Measurements from ENCODE around the gene CNTN5. TPM values are rescaled to one million over a fixed set of nuclear protein-coding genes. Genes with fewer than 3 reads are reported as not detected.
"Not testable (repeated sequence)": the region's sequence is repeated elsewhere in the genome, so short reads cannot be mapped to it uniquely, and the experiment has no call there.

CNTN5 gene
- polyA plus RNA-seq, 12 donors: 3.0 to 8.7 (median 5.2) TPM; not detected in 2

DNA sequence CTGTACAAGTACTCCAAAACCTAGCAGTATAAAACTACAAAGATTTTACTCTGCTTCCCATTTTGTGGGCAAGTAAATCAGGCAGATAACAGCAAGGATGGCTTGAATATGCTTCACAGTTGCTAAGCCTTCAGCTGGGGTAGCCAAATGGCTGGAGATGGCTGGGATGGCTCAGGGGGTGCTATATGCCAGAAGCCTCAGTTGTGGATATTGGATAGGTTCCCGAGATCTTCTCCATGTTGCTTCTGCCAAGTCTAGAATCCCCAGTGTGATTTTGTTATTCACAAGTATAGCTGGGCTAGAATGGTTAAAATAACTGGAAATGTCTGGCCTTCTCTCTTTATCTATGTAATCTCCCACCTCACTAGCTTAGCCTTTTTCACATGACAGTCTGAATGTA lies 1194.0 kb downstream of the CNTN5 start:
- DNase-seq: no peak

DNA sequence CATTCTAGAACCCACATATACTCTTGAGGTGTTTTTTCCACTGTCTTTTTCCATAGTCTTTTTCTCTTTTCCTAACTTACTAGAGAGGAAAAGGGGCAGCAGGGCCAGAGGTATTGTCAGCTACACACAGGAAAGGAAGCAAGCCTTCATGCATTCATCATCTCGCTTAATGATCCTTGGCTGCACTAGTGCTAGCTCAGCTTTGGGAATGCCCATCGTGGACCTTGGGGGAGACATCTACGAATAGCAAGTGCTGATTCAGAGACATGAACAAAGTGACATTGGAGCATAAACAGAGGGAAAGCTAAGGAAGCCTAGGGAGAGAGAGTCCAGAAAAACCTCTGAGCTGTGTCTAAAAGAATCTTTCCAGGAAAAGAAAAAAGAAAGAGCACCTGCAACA lies 1200.1 kb downstream of the CNTN5 start:
- no peak for DNase-seq

DNA sequence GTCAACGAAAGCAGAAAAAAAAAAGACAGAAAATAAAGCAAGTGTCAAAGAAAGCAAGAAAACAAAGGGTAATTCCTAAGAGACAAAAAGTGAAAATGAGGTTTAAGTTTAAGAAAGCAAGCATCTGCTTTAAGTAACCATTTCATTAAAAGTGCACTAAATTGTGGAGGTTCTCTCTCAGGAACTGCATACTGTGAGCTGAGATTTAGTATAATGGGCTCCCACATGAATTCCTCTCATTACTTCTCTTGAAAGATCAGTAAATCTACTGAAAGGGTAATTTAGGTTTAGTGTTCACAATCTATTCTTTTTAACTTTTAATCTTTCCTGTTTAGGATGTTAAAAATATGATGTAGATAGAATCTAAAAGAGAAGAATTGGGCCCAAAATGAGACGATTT lies 1201.0 kb downstream of the CNTN5 start:
- no peak for DNase-seq

DNA sequence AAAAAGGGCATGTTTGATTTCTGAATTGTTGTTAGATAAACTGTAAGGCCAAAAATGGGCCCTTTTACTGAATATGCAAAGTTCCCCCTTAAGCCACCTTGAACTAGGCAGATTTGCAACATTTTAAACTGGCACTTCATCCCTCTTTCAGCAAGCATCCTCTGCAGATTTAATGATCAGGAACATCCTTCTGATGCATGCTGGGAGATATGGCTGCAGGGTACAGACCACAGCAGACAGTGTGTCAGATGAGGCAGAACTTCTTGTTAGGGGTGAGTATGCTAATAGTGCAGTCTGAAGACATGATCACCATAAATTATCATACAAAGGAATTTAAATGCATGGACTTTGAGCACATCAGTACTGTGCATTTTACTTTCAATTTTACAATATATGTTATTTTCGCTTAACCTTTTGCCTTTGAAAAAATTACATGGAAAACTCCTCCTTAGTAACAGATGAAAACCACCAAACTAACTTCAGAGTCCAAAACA lies 1203.8 kb downstream of the CNTN5 start:
- DNase-seq: no peak

DNA sequence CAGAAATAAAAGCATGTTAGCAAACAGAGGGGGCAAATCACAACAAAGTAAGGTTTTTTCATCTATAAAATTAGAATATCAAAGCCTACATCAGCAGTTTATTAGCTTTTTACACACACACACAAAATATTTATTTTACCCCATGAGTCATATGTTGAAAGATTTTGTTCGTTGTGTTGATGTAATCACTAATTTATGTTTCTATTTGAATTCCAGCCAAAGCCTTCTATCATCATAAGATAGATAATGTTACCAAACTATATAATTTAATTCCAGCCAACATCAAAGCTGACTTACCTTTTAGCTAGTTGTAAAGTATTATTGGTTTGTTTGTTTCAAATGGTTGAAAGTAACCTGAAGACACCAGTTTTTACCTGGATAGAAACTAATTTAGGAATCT lies 1208.3 kb downstream of the CNTN5 start:
- DNase-seq: no peak

DNA sequence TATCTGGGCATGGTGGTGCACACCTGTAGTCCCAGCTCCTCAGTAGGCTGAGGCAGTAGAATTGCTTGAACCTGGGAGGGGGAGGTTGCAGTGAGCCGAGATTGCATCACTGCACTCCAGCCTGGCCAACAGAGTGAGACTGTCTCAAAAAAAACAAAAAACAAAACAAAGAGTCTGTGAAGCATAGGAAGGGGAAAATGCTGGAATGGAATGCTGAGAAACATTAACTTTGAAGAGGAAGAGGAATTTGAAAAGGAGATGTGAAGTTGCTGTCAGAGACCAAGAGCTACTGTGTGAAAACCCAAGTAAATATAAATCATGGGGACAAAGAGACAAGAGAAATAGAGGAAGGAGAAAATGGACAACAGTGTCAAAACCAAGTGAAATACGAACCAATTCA lies 1211.3 kb downstream of the CNTN5 start:
- DNase-seq: no peak

DNA sequence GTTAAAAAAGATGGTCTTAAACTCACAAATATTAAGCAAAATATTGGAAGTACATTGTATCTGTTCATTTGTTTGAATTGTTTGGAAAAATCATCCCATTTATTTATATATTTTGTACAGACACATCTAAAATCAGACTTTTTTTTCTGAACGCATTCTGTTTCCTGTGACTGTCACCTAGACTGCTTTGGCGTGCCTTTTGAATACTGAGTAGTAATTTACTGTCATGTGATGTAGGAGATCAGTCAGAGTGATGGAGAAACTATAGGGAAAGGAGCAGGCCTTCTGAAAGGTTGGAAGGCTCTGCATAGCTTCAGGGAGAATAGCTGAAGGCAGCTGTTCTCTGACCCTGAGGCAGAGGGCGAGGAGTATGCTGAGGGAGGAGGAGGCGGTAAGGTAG lies 1214.3 kb downstream of the CNTN5 start:
- no peak for DNase-seq

DNA sequence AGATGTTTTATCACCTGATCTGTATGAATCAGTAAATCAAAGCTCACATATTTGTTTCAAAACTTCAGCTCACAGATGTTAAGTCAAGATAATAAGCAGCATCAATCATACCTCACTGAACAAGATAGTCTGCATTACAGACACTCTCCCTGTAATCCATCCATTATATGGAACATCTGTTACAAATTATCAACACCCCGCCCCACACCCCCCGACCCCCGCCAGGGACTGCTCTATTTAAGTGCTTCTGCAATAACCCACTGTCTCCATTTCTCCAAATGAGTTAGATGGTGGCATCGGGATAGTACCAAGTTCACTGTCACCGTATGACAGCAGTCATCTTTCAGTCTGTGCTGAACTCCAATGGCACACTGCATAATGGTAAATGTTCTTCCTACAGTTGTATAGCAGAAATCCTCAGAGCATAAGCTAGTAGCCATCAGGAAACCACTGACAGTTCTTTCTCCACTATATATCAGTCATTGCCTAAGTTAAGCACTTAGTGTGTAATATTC lies 1219.3 kb downstream of the CNTN5 start:
- no peak for DNase-seq

DNA sequence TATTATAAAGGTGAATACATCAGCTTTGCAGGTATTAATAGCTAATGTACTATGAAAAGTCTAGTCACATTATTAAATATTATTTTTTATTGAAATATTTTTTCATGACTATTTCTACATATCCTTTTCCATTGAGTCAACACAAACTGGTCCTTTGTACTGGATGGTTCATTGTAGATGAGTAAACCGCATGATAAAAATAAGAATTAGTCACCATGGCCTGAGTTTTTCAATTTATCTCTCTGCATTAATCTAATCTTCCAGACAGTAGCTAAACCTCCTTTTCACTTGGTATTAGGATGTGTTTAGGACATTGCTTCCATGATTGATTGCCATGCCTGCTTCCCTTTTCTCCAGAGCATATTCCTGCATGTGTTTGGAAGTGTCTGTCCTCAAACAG lies 1227.0 kb downstream of the CNTN5 start:
- no peak for DNase-seq

DNA sequence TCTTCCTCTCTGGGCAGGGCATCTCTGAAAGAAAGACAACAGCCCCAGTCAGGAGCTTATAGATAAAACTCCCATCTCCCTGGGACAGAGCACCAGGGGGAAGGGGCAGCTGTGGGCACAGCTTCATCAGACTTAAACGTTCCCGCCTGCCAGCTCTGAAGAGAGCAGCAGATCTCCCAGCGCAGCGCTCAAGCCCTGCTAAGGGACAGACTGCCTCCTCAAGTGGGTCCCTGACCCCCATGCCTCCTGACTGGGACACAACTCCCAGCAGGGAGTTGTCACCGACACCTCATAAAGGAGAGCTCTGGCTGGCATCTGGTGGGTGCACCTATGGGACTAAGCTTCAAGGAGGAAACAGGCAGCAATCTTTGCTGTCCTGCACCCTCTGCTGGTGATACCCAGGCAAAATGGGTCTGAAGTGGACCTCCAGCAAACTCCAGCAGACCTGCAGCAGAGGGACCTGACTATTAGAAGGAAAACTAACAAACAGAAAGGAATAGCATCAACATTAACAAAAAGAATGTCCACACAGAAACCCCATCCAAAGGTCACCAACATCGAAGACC lies 1236.6 kb downstream of the CNTN5 start:
- DNase-seq: not testable (repeated sequence)

DNA sequence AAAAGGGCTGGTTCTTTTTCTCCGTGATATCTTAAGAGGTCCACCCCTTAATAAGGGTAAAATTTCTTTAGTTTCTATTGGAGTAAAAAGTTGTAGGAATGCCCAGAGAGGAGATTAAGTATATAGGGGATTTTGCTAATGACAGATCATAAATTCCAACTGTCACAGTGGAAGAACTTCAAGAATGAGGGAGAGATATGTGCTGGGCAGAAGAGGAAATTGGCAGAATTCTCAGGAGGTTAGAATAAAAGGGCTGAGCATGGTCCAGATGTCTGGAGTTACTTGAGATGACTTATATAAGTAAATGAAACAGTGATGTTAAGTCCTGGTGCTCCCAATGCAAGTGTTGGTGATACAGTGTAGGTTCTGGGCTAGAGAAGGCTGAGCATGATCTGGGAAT lies 1248.8 kb downstream of the CNTN5 start:
- DNase-seq: no peak

DNA sequence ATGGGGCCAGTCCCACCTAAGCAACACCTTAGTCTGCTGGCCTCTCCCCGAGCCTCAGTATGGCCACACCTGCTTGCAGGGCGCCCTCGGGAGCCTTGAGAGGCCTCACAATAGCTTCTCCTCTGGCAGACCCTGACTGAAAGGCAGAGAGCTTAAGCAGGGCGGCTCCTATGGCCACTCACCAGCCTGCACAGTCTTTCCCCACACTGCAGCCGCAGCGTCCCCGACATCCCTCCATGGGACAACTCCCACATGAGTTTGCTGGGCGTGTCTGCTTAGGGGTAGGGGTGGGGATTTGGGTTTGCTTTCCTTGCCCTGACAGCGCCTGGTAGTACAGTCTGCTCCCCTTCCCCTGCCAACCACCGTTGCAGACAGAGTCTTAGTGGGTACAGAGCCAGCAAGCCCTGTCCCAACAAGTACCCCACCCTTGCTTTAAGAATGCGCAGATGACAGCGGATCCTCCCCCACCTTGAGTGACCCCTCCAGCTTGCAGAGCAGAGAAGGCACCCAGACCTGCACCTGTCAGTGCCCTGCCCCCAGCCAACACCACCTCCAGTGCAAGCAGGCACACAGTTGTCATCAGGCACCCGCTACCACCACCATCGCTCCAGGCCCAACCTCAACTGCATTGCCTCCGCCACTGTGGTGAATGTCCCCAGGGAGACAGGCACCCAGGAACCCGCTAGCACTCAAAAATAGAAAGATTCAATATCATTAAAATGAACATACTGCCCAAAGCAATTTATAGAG lies 1252.5 kb downstream of the CNTN5 start:
- DNase-seq: no peak

DNA sequence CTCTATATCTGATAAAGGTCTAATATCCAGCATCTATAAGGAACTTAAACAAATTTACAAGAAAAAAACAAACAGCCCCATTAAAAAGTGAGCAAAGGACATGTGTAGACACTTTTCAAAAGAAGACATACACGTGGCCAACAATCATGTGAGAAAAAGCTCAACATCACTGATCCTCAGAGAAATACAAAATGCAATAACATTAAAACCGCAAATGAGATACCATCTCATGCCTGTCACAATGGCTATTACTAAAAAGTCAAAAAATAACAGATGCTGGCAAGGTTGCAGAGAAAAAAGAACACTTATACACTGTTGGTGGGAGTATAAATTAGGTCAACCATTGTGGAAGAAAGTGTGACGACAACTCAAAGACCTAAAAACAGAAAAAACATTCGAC lies 1253.7 kb downstream of the CNTN5 start:
- not testable (repeated sequence) for DNase-seq

DNA sequence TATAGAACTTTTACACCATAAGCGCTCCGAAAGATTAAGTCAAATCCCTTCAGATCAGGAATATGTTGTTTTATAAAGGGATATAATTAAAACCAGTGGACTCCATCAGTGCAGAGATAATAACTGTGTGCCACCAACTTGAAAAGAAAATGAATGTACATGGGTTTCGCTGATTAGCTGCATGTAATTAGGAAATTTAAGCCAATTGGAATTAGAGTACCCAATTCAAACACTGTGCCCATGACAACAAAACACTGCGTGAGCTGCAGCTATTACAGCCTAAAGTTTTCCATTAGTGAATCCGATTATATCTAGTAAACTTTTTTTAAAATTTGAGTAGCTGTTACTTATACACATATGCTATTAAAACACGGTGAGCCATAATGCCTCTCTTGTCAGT lies 1274.0 kb downstream of the CNTN5 start:
- no peak for DNase-seq

DNA sequence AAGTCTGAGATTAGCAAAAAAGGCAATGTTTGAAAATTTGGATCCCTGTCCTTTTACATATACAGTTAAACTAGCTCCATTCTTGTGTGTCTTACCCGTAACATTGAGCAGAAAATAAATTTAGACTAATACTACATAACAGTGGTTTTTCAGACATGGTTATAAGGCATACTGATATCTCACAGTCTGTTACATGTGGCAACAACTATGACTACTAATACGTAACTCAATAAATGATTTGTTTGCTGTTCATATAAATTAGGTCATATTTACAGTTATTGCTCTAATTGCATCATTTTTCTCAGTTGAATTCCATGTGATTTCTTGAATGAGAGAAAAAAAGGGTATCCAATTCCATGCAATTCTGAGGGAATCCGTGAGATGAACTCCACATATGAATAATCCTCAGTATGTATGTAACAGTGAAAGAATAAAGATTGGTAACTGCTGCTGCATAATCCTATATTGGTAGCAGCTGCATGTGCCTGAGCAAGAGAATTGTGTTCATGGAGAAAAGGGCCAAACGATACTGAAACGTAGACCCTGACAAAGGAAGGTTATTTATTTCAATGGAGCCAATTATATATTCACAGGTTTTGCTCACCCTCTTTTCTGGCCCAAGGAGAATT lies 1275.4 kb downstream of the CNTN5 start:
- no peak for DNase-seq

DNA sequence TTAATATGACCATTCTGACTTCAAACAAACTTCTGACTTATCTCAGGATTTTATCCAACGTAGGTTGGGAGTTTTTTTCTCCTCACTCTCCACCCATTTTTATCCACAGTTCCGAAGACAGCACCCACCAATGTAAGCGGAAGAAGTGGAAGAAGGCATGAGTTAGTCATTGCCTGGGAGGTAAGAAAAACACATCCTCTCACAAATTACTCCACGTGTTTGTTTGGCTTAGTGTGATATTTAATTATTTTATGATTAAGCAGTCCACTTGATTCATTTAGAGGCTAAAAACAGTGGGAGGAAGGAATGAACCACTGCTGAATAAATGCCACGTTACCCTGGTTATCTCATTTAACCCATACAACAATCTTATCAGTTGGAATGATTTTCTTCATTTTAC lies 1276.8 kb downstream of the CNTN5 start:
- no peak for DNase-seq

DNA sequence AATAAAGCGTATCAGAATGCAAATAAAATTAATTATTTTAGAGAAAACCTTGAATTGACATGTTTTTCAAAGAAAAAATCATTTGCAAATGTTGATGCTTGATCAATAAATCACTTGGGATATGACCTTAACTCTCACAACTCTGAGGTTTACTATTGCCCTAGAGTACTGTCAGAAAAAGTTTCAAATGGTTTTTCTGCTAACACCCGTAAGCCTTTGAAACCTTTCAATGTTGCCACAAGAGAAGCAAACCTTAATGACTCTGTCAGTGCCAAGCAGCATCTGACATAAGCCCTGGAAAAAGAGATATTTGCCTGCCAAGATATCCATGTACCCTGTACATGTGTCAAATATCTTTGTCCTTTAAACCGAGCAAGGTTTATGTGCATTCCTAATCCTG lies 1282.1 kb downstream of the CNTN5 start:
- DNase-seq: no peak

DNA sequence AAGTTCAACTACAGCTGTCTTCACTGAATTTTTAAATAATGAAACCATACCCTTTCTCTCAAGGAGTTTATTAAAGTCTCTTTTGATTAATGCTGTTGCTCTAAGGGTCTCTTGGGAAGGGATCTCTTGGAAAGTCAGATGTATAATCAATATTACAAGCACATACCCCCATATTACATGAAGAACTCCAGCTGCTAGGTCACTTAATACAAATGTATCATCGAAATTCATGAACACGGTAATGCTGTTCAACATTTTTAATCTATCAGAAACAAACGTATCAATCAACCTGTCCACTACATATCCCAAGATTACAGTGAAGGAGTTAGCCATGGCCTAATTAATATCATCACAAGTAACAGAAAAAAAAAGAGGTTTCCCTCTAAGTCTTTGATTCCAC lies 1283.1 kb downstream of the CNTN5 start:
- peak; percentile 11 for DNase-seq

DNA sequence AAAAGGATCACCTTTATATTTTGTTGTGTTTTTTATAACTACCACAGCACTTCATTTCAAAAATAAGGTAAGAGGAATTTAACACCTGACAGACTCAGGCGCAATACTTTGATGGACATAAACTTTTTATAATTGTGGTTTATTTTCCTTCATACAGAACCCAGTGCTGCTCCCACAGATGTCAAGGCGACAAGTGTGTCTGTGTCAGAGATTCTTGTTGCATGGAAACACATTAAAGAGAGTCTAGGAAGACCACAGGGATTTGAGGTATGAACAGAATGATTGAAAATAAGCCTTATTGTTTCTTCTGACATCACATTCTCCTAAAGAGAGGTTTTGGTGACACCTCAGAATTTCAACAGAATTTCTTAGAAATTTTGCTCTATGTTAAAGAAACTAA lies 1287.5 kb downstream of the CNTN5 start:
- no peak for DNase-seq

DNA sequence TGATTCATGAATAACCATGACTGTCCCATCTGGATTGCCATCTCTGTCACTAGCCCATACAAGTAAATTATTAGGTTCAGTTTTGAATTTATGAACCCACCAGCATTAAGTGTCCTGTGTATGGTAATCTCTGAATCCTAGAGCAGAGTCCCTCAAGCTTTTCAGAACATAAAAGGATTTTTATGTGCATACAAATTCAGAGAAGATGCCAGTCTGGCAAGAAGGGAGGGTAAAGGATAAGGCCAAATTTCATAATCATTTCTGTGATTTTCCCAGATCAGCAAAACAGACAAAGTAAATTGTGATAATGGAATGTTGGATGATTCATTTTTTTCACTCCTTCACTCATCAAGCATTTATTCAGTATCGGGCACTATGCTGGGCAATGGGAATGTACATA lies 1295.2 kb downstream of the CNTN5 start:
- no peak for DNase-seq

DNA sequence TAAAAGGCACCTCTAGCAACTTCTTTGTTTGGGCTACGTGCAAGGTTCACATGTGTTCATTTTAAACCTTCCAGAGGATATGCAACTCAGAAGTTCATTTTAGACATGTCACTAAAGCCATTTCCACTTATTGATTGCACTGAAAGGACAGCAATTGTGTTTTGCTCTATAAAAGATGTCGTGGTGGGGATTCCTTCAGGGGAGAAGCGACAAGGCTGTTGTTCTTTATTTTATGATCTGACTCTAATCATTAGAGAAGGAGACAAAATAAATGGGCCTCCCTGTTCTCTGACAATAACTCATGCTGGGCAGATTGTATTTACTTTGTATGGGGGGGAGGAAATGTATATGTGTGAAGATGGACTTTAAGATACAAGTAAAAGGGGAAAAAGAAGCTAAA lies 1296.2 kb downstream of the CNTN5 start:
- DNase-seq: no peak

DNA sequence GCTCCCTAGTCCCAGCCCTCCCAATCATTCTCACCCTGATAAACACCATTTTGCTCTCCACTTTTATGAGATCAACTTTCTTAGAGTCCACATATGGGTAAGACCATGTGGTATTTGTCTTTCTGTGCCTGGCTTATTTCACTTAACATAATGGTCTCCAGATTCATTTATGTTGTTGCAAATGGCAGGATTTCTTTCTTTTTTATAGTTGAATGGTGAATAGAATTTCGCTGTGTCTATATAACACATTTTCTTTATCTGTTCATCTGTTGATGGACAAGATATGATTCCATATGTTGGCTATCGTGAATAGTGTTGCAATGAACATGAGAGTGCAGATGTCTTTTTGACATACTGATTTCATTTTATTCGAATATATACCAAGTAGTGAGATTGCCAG lies 1298.9 kb downstream of the CNTN5 start:
- no peak for DNase-seq
